SK-N-SH treated with all-trans-retinoic acid at 6 μM for 48 hours (cell line): Measurements from ENCODE around the gene IFT122.

Experiments used
- ATAC-seq: fragments of 200-7000 bp; cut with Tn5 transposase; 3 replicates; pipeline ENCODE4 v1.9.1; 2020; ENCODE audit warnings: mild to moderate bottlenecking, moderate library complexity
- CREB5 ChIP-seq: fragments of 250-450 bp; sonication (Bioruptor Pico); IDR thresholded peaks from 2 replicates; pipeline ENCODE4 v1.5.1; 2020; ENCODE audit warnings: low read depth, mild to moderate bottlenecking, moderate library complexity
- CSDC2 ChIP-seq: fragments of 250-450 bp; sonication (Bioruptor Pico); IDR thresholded peaks from 2 replicates; pipeline ENCODE4 v1.5.0; 2020; ENCODE audit warnings: mild to moderate bottlenecking, moderate library complexity
- CSRNP3 ChIP-seq: fragments of 250-450 bp; sonication (Bioruptor Pico); IDR thresholded peaks from 2 replicates; pipeline ENCODE4 v1.5.1; 2021; ENCODE audit warnings: mild to moderate bottlenecking, moderate library complexity
- ESRRG ChIP-seq: fragments of 250-450 bp; sonication (Bioruptor Pico); IDR thresholded peaks from 2 replicates; pipeline ENCODE4 v1.6.1; 2021; ENCODE audit warnings: mild to moderate bottlenecking
- GLIS3 ChIP-seq: fragments of 250-450 bp; sonication (Bioruptor Pico); IDR thresholded peaks from 2 replicates; pipeline ENCODE4 v1.5.0; 2020; ENCODE audit warnings: mild to moderate bottlenecking, moderate library complexity
- ISL1 ChIP-seq: fragments of 250-450 bp; sonication (Bioruptor Pico); IDR thresholded peaks from 2 replicates; pipeline ENCODE4 v2.1.2; 2022; ENCODE audit warnings: mild to moderate bottlenecking, moderate library complexity
- OSR1 ChIP-seq: fragments of 250-450 bp; sonication (Bioruptor Pico); IDR thresholded peaks from 2 replicates; pipeline ENCODE4 v1.8.0; 2022; ENCODE audit warnings: moderate library complexity, mild to moderate bottlenecking, inconsistent platforms
- POU6F1 ChIP-seq: fragments of 250-450 bp; sonication (Bioruptor Pico); IDR thresholded peaks from 2 replicates; pipeline ENCODE4 v1.8.0; 2021; ENCODE audit warnings: low read depth, mild to moderate bottlenecking, moderate library complexity, borderline replicate concordance
- PPARA ChIP-seq: fragments of 250-450 bp; sonication (Bioruptor Pico); IDR thresholded peaks from 2 replicates; pipeline ENCODE4 v1.5.0; 2020; ENCODE audit warnings: mild to moderate bottlenecking, borderline replicate concordance
- RARB ChIP-seq: fragments of 250-450 bp; sonication (Bioruptor Pico); IDR thresholded peaks from 2 replicates; pipeline ENCODE4 v1.8.0; 2021; ENCODE audit warnings: mild to moderate bottlenecking, moderate library complexity
- TCF4 ChIP-seq: fragments of 250-450 bp; sonication (Bioruptor Pico); IDR thresholded peaks from 2 replicates; pipeline ENCODE4 v1.8.0; 2021; ENCODE audit warnings: mild to moderate bottlenecking, moderate library complexity, borderline replicate concordance
- TOX ChIP-seq: fragments of 250-450 bp; sonication (Bioruptor Pico); IDR thresholded peaks from 2 replicates; pipeline ENCODE4 v1.8.0; 2021; ENCODE audit warnings: mild to moderate bottlenecking, moderate library complexity, borderline replicate concordance
- TSHZ2 ChIP-seq: fragments of 250-450 bp; sonication (Bioruptor Pico); IDR thresholded peaks from 2 replicates; pipeline ENCODE4 v1.5.0; 2020; ENCODE audit warnings: mild to moderate bottlenecking, moderate library complexity
- ZC3H10 ChIP-seq: fragments of 250-450 bp; sonication (Bioruptor Pico); IDR thresholded peaks from 2 replicates; pipeline ENCODE4 v1.5.1; 2021; ENCODE audit warnings: mild to moderate bottlenecking, moderate library complexity
- ZFP3 ChIP-seq: fragments of 250-450 bp; sonication (Bioruptor Pico); IDR thresholded peaks from 2 replicates; pipeline ENCODE4 v1.5.0; 2020; ENCODE audit warnings: mild to moderate bottlenecking, moderate library complexity
- ZFP30 ChIP-seq: fragments of 450-650 bp; formaldehyde crosslinking; IDR thresholded peaks from 2 replicates; pipeline ENCODE4 v1.5.0; 2022; ENCODE audit warnings: mild to moderate bottlenecking, moderate library complexity
- ZNF565 ChIP-seq: fragments of 450-650 bp; formaldehyde crosslinking; conservative IDR thresholded peaks from 2 replicates; pipeline ENCODE4 v1.5.0; 2020; ENCODE audit warnings: low read depth, mild to moderate bottlenecking, moderate library complexity
- ZNF70 ChIP-seq: fragments of 450-650 bp; formaldehyde crosslinking; IDR thresholded peaks from 2 replicates; pipeline ENCODE4 v1.5.0; 2020; ENCODE audit warnings: mild to moderate bottlenecking, moderate library complexity
- ZNF8 ChIP-seq: fragments of 450-650 bp; formaldehyde crosslinking; IDR thresholded peaks from 2 replicates; pipeline ENCODE4 v1.5.0; 2020; ENCODE audit warnings: mild to moderate bottlenecking, moderate library complexity
- TF ChIP-seq, protein P1 (sequence below): fragments of 250-450 bp; sonication (Bioruptor Pico); IDR thresholded peaks from 2 replicates; pipeline ENCODE4 v1.8.0; 2020; ENCODE audit warnings: mild to moderate bottlenecking, moderate library complexity, borderline replicate concordance

The IFT122 gene

GRCh38 chr3:129473769-129474152 is 33.7 kb downstream of the IFT122 start:
- no peak for ATAC-seq
- TF ChIP-seq RARB (CRISPR knock-in tag) (no peak), ESRRG (CRISPR knock-in tag) (no peak), POU6F1 (no peak), ZC3H10 (CRISPR knock-in tag) (no peak)

DNA sequence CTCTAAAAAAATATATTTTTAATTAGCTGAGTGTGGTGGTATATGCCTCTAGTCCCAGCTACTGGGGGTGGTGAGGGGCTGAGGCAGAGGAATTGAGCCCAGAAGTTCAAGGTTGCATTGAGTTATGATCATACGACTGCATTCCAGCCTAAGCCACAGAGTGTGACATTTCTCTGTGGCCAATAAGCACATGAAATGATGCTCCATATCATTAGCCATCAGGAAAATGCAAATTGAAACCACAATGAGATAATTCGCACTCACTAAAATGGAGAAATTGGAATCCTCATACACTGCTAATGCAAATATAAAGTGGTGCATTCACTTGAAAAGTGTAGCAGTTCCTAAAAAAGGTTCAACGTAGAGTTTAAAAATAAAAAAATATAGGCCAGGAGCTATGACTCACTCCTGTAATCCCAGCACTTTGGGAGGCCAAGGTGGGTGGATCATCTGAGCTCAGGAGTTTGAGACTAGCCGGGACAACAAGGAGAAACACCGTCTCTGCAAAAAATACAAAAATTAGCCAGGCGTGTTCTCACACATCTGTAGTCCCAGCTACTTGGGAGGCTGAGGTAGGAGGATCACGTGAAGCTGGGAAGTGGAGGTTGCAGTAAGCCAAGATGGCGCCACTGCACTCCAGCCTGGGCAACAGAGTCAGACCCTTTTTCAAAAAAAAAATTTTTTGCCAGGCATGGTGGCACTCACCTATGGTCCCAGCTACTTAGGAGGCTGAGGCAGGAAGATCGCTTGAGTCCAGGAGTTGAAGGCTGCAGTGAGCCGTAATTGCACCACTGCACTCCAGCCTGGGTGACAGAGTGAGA is 35.2 kb downstream of the IFT122 start:
- TF ChIP-seq GLIS3 (CRISPR knock-in tag) (no peak), ZNF8 (CRISPR knock-in tag) (no peak), POU6F1 (no peak), CSDC2 (CRISPR knock-in tag) (no peak), TOX (CRISPR knock-in tag) (no peak), ZC3H10 (CRISPR knock-in tag) (no peak), CREB5 (CRISPR knock-in tag) (no peak), OSR1 (no peak), ZNF70 (no peak), TSHZ2 (no peak), ZFP3 (CRISPR knock-in tag) (no peak)
- TF ChIP-seq, protein P1, sequence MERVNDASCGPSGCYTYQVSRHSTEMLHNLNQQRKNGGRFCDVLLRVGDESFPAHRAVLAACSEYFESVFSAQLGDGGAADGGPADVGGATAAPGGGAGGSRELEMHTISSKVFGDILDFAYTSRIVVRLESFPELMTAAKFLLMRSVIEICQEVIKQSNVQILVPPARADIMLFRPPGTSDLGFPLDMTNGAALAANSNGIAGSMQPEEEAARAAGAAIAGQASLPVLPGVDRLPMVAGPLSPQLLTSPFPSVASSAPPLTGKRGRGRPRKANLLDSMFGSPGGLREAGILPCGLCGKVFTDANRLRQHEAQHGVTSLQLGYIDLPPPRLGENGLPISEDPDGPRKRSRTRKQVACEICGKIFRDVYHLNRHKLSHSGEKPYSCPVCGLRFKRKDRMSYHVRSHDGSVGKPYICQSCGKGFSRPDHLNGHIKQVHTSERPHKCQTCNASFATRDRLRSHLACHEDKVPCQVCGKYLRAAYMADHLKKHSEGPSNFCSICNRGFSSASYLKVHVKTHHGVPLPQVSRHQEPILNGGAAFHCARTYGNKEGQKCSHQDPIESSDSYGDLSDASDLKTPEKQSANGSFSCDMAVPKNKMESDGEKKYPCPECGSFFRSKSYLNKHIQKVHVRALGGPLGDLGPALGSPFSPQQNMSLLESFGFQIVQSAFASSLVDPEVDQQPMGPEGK (CRISPR knock-in tag) = no peak
- no peak for ATAC-seq

GRCh38 chr3:129475863-129476262 is 35.8 kb downstream of the IFT122 start:
- ATAC-seq = no peak
- TF ChIP-seq PPARA (CRISPR knock-in tag) (no peak), ZNF70 (no peak), TSHZ2 (no peak), RARB (CRISPR knock-in tag) (no peak), TOX (CRISPR knock-in tag) (no peak), CSDC2 (CRISPR knock-in tag) (no peak), OSR1 (no peak), ESRRG (CRISPR knock-in tag) (no peak), ZFP30 (CRISPR knock-in tag) (no peak), TCF4 (no peak), CSRNP3 (no peak), GLIS3 (CRISPR knock-in tag) (no peak), ZNF565 (CRISPR knock-in tag) (no peak), ISL1 (CRISPR knock-in tag) (no peak), ZFP3 (CRISPR knock-in tag) (no peak), ZNF8 (CRISPR knock-in tag) (no peak)
- TF ChIP-seq, protein P1 (CRISPR knock-in tag) = no peak
